Measurements from ENCODE around the gene MACROD2. TPM values are rescaled to one million over a fixed set of nuclear protein-coding genes. Genes with fewer than 3 reads are reported as not detected.

MACROD2 gene
- total and polyA plus RNA-seq, 2 of the 4 experiments (the other 2 are of a cell fraction): not detected

- H2BK120ac ChIP-seq (ENCODE audit: low read depth, low read length): no peak overlapping the region
- no peaks in the 10 kb centered on the region for H3K36me3 ChIP-seq (ENCODE audit: control insufficient read depth, insufficient read depth, low read length)
- dilution Hi-C loops (cut with HindIII; ENCODE audit: low sequenced_read_pairs, unreplicated experiment): no loop called here
- H3K4ac ChIP-seq (ENCODE audit: low read depth, low read length): no peak overlapping the region
- H2BK15ac ChIP-seq (ENCODE audit: low read depth, low read length): no peak overlapping the region
- H4K20me1 ChIP-seq (ENCODE audit: insufficient read depth, low read length): no peaks in the 10 kb centered on the region
- no peaks in the 10 kb centered on the region; the same call in 1 of the 2 replicates for H3K27me3 ChIP-seq (ENCODE audit: control insufficient read depth, insufficient read depth, low read length)
- H4K8ac ChIP-seq (ENCODE audit: low read depth in 2 of 2, low read length in 2 of 2): no peak overlapping the region
- H2AK9ac ChIP-seq (replicated peaks; ENCODE audit: low read depth, low read length, poor library complexity): no peak overlapping the region
- no peaks in the 10 kb centered on the region for H3K79me1 ChIP-seq (ENCODE audit: low read depth in 1 of 2, low read length in 2 of 2)
- ChIA-PET CTCF (no interaction called here), POLR2A (ENCODE audit: unreplicated experiment) (no interaction called here)
- H3K14ac ChIP-seq (replicated peaks; ENCODE audit: low read depth, low read length): no peak overlapping the region
- intact Hi-C loops (cut with micrococcal nuclease): no loop called here
- no peak overlapping the region for H3K9ac ChIP-seq (ENCODE audit: low read depth, low read length)
- H3K27ac ChIP-seq (ENCODE audit: insufficient read depth, low read length): no peak overlapping the region
- WGBS, 2 experiments (ENCODE audit: extremely low coverage in 2 of 2, insufficient read length in 1 of 2): 80% methylated on average over 5 of the region's 6 CpGs; no CpG with 5 or more reads in 1 of the 2 experiments
- H2BK20ac ChIP-seq (ENCODE audit: low read depth, low read length): no peak overlapping the region
- no peak overlapping the region for H4K5ac ChIP-seq (ENCODE audit: low read depth, low read length)
- H4K91ac ChIP-seq (ENCODE audit: insufficient read depth, low read depth, low read length): no peak overlapping the region
- H2AFZ ChIP-seq (replicated peaks; ENCODE audit: low read length, poor library complexity): no peak overlapping the region
- no peak overlapping the region for H2AK5ac ChIP-seq (ENCODE audit: low read depth, low read length)
- ATAC-seq (ENCODE audit: low read depth) (no peak), DNase-seq (no peak)
- no peak overlapping the region for H2BK5ac ChIP-seq (ENCODE audit: low read depth, low read length, poor library complexity, severe bottlenecking)
- no peak overlapping the region for H3K4me2 ChIP-seq (ENCODE audit: low read depth, low read length)
- peaks cover 3% of the 10 kb centered on the region; the same call in 1 of the 2 replicates for H3K9me3 ChIP-seq (ENCODE audit: control insufficient read depth, insufficient read depth, low read length)
- BruUV-seq (replicated peaks): no TSS peak
- H3K18ac ChIP-seq (ENCODE audit: low read depth, low read length): no peak overlapping the region
- no peak overlapping the region for H3K56ac ChIP-seq (ENCODE audit: extremely low read depth, insufficient read depth, low read length)
- no peak overlapping the region for H3K23ac ChIP-seq (ENCODE audit: low read depth, low read length)
- TF ChIP-seq POLR2A (IDR thresholded peaks at IDR 0.05; ENCODE audit: low read depth, low read length) (no peak), SMC3 (IDR thresholded peaks at IDR 0.05; ENCODE audit: low read depth, low read length) (no peak), BHLHE40 (IDR thresholded peaks at IDR 0.05; ENCODE audit: low read depth, low read length) (no peak), CTCF (conservative IDR thresholded peaks at IDR 0.05; ENCODE audit: low read depth, low read length) (no peak), MAZ (IDR thresholded peaks at IDR 0.05; ENCODE audit: borderline replicate concordance, low read depth, low read length) (no peak), CHD1 (IDR thresholded peaks at IDR 0.05; ENCODE audit: low read depth, low read length) (no peak), MAFK (IDR thresholded peaks at IDR 0.05; ENCODE audit: low read depth, low read length) (no peak), ELK1 (IDR thresholded peaks at IDR 0.05; ENCODE audit: borderline replicate concordance, low read depth, low read length) (no peak), MXI1 (IDR thresholded peaks at IDR 0.05; ENCODE audit: borderline replicate concordance, low read depth, low read length) (no peak), FOS (IDR thresholded peaks at IDR 0.05; ENCODE audit: low read depth, low read length) (no peak), RFX5 (IDR thresholded peaks at IDR 0.05; ENCODE audit: low read depth, low read length) (no peak), USF2 (IDR thresholded peaks at IDR 0.05; ENCODE audit: low read depth, low read length) (no peak), CEBPB (IDR thresholded peaks at IDR 0.05; ENCODE audit: low read depth, low read length) (no peak), RAD21 (IDR thresholded peaks at IDR 0.05; ENCODE audit: low read length) (no peak), NFE2L2 (IDR thresholded peaks at IDR 0.05; ENCODE audit: low read depth, low read length) (no peak), RCOR1 (IDR thresholded peaks at IDR 0.05; ENCODE audit: insufficient replicate concordance, low read length) (no peak)
- H3K4me1 ChIP-seq (ENCODE audit: control insufficient read depth, insufficient read depth, low read length): no peaks in the 10 kb centered on the region; the same call in 1 of the 2 replicates
- in situ Hi-C loops (cut with MboI; ENCODE audit: low sequenced_read_pairs): no loop called here
- H3K4me3 ChIP-seq (ENCODE audit: insufficient read depth, low read depth, low read length): no peak overlapping the region
- H3K9me1 ChIP-seq (ENCODE audit: insufficient read depth, low read length): no peaks in the 10 kb centered on the region
Measured at GRCh38 chr20:15584507-15584906, 1589.2 kb downstream of the MACROD2 start.

Data from IMR-90 (cell line).